HepG2 (cell line): Measurements from ENCODE around the gene NFS1. TPM values are rescaled to one million over a fixed set of nuclear protein-coding genes. Genes with fewer than 3 reads are reported as not detected.

Source experiments
- ATAC-seq: fragments of 200-7000 bp; cut with Tn5 transposase; 3 replicates; pipeline ENCODE4 v1.9.1; 2020; ENCODE audit warnings: mild to moderate bottlenecking, moderate library complexity
- BruUV-seq: library from RNA; stranded (reverse); fragments of 400-500 nt; replicated peaks from 2 replicates; lab custom pipeline; 2021; lab: Mats Ljungman, UMichigan
- CTCF ChIA-PET: fragments of 300-600 bp; formaldehyde crosslinking; extraction: SDS; loops from one replicate; lab custom pipeline; 2021; ENCODE audit warnings: low total read pairs, inconsistent platforms, low intra/inter-chr PET ratio; lab: Yijun Ruan, JAX
- POLR2A ChIA-PET: fragments of 350-600 bp; sonication (Branson Sonifier 250); formaldehyde crosslinking; loops from one replicate; lab custom pipeline; 2020; ENCODE audit warnings: antibody characterized with exemption, inconsistent platforms; lab: Yijun Ruan, JAX
- DNase-seq: peaks from one replicate; pipeline ENCODE4 v3.0.0-alpha.2; 2015; ENCODE audit warnings: low spot score
- FAIRE-seq: peaks from 3 replicates; lab custom pipeline; 2011; peaks lifted over from hg19 to GRCh38; lab: Jason Lieb, UNC
- H2AFZ ChIP-seq: one replicate; pipeline ENCODE4 v1.6.1; 2011; ENCODE audit warnings: low read length, inconsistent platforms
- H3K27ac ChIP-seq: fragments of 300-600 bp; 3 replicates; pipeline ENCODE4 v1.8.0; 2011; ENCODE audit warnings: mixed run types, mild to moderate bottlenecking, mixed read lengths, low read length, inconsistent platforms; ENCODE audit not compliant: insufficient read depth; ENCODE audit errors: extremely low read length
- H3K27me3 ChIP-seq, 2 experiments: fragments of 200-600 bp in 1 of 2; 2 replicates in 1 of 2; 3 replicates in 1 of 2; pipeline versions ENCODE4 v1.6.0 to v1.8.0; 2011; ENCODE audit warnings: low read length in 2 of 2, mild to moderate bottlenecking in 2 of 2, moderate library complexity in 2 of 2, inconsistent platforms in 1 of 2; ENCODE audit not compliant: insufficient read depth in 2 of 2, control insufficient read depth in 1 of 2
- H3K36me3 ChIP-seq, 2 experiments: fragments of 200-600 bp in 1 of 2; replicated peaks in 1 of 2; 2 replicates in 1 of 2; 3 replicates in 1 of 2; pipeline versions ENCODE4 v1.5.1 to v1.8.0; 2011; ENCODE audit warnings: low read length in 2 of 2, inconsistent platforms in 1 of 2; ENCODE audit not compliant: insufficient read depth in 2 of 2, control insufficient read depth in 1 of 2
- H3K4me1 ChIP-seq: 2 replicates; pipeline ENCODE4 v1.5.1; 2012; ENCODE audit warnings: low read length, inconsistent platforms; ENCODE audit not compliant: insufficient read depth
- H3K4me2 ChIP-seq: 2 replicates; pipeline ENCODE4 v1.6.0; 2011; ENCODE audit warnings: low read depth, low read length, inconsistent platforms
- H3K4me3 ChIP-seq, 3 experiments: fragments of 200-600 bp in 1 of 3; sonication (generic), shearing (Covaris generic) in 1 of 3; replicated peaks in 1 of 3; 2 replicates each; pipeline ENCODE4 v1.5.1; 2011 to 2016; ENCODE audit warnings: low read length in 3 of 3, inconsistent platforms in 2 of 3, low read depth in 2 of 3, mild to moderate bottlenecking in 2 of 3, control low read depth in 1 of 3, mixed read lengths in 1 of 3; ENCODE audit not compliant: insufficient read depth in 1 of 3
- H3K79me2 ChIP-seq: one replicate; pipeline ENCODE4 v1.6.1; 2011; ENCODE audit warnings: low read length, inconsistent platforms; ENCODE audit not compliant: insufficient read depth
- H3K9ac ChIP-seq: 2 replicates; pipeline ENCODE4 v1.6.0; 2011; ENCODE audit warnings: mild to moderate bottlenecking, low read depth, low read length, inconsistent platforms; ENCODE audit not compliant: insufficient read depth
- H3K9me3 ChIP-seq: 2 replicates; pipeline ENCODE4 v1.5.1; 2012; ENCODE audit warnings: mild to moderate bottlenecking, low read length
- H4K20me1 ChIP-seq: 2 replicates; pipeline ENCODE4 v1.6.0; 2011; ENCODE audit warnings: inconsistent platforms, mild to moderate bottlenecking, low read length, moderate library complexity; ENCODE audit not compliant: insufficient read depth
- ARID3A ChIP-seq: IDR thresholded peaks from 2 replicates; pipeline ENCODE4 v1.6.1; 2012; ENCODE audit warnings: low read depth, low read length, improper control_type of control experiment
- ATF4 ChIP-seq, 2 experiments: fragments of 450-650 bp in 1 of 2; sonication (generic) in 1 of 2; formaldehyde crosslinking; IDR thresholded peaks; 2 replicates each; pipeline versions ENCODE4 v1.5.0 to v1.8.0; 2020 to 2022; ENCODE audit warnings: mild to moderate bottlenecking in 1 of 2, missing genetic modification reagents in 1 of 2
- ATM ChIP-seq: fragments of 450-650 bp; IDR thresholded peaks from 2 replicates; pipeline ENCODE4 v1.7.1; 2017; ENCODE audit warnings: mild to moderate bottlenecking, borderline replicate concordance
- CREM ChIP-seq, 2 experiments: sonication (generic) in 1 of 2; formaldehyde crosslinking in 1 of 2; IDR thresholded peaks; 2 replicates each; pipeline versions ENCODE4 v1.4.0 to v1.6.1; 2016 to 2020; ENCODE audit warnings: antibody characterized with exemption in 1 of 2, mild to moderate bottlenecking in 1 of 2, missing genetic modification reagents in 1 of 2
- HMG20A ChIP-seq: IDR thresholded peaks from 2 replicates; pipeline ENCODE4 v1.6.1; 2016; ENCODE audit warnings: borderline replicate concordance
- KLF9 ChIP-seq: IDR thresholded peaks from 2 replicates; pipeline ENCODE4 v1.6.1; 2016; ENCODE audit warnings: low read depth
- POLR2AphosphoS2 ChIP-seq: IDR thresholded peaks from 2 replicates; pipeline ENCODE4 v1.6.1; 2011; ENCODE audit warnings: low read depth, low read length, improper control_type of control experiment
- POLR2G ChIP-seq: fragments of 200-400 bp; formaldehyde crosslinking; IDR thresholded peaks from 2 replicates; pipeline ENCODE4 v1.6.1; 2018; ENCODE audit warnings: mild to moderate bottlenecking, low read depth, low read length, moderate library complexity
- RAD21 ChIP-seq: fragments of 450-650 bp; formaldehyde crosslinking; IDR thresholded peaks from 2 replicates; pipeline ENCODE4 v1.5.0; 2020; ENCODE audit warnings: mild to moderate bottlenecking
- YEATS4 ChIP-seq: sonication (generic); formaldehyde crosslinking; IDR thresholded peaks from 2 replicates; pipeline ENCODE4 v1.4.0; 2020; ENCODE audit warnings: missing genetic modification reagents, borderline replicate concordance
- ZNF160 ChIP-seq: sonication (generic); formaldehyde crosslinking; IDR thresholded peaks from 2 replicates; pipeline ENCODE4 v1.8.0; 2022; ENCODE audit warnings: mild to moderate bottlenecking, inconsistent platforms, missing genetic modification reagents
- ZNF318 ChIP-seq: sonication (generic); formaldehyde crosslinking; IDR thresholded peaks from 2 replicates; pipeline ENCODE4 v1.4.0; 2020; ENCODE audit warnings: mild to moderate bottlenecking, missing genetic modification reagents
- ZNF790 ChIP-seq: sonication (generic); formaldehyde crosslinking; IDR thresholded peaks from 2 replicates; pipeline ENCODE4 v1.8.0; 2022; ENCODE audit warnings: missing genetic modification reagents, mild to moderate bottlenecking, borderline replicate concordance
- in situ Hi-C: cut with HindIII; loops from 2 replicates; pipeline ENCODE4 v1.10.0; 2017; ENCODE audit warnings: low pct_unique_long_range_greater_than_20kb; ENCODE audit not compliant: extremely low pct_ligation_motif_present
- intact Hi-C: fragments of 100-400 bp; cut with micrococcal nuclease; formaldehyde crosslinking; loops from one replicate; pipeline ENCODE4 v1.10.0; 2022; ENCODE audit not compliant: unreplicated experiment
- polyA plus RNA-seq, 8 experiments: library from polyadenylated mRNA; depleted of rRNA in 3 of 8; stranded (reverse) in 7 of 8; unstranded in 1 of 8; fragments of >200 nt; fragmentation: Illumina TruSeq in 4 of 8; extraction: Trizol in 4 of 8; gene quantifications; 2 replicates each; pipeline versions ENCODE4 v1.2.1 to v1.2.3, GENCODE V29; 2011 to 2016; ENCODE audit warnings: low read depth in 4 of 8, missing spikeins in 1 of 8, mixed read lengths in 1 of 8; ENCODE audit not compliant: insufficient read depth in 1 of 8
- total RNA-seq, 5 experiments: library from RNA; depleted of rRNA; stranded (reverse); fragments of >200 nt; fragmentation: Illumina TruSeq; extraction: Trizol; gene quantifications; 2 replicates each; pipeline ENCODE4 v1.2.3, GENCODE V29; 2016; ENCODE audit warnings: low read depth in 1 of 5

NFS1 gene
- total and polyA plus RNA-seq, 2 of the 13 experiments (the other 11 are each of a cell fraction or from before 2014, with no cell fraction given), result 65.9 to 88.1 TPM

- H3K9ac ChIP-seq, result no peak overlapping the region
- DNase-seq, result no peak
- peaks cover 100% of the 10 kb centered on the region for H4K20me1 ChIP-seq
- in situ Hi-C loops (no loop called here), intact Hi-C loops (no loop called here)
- peak; percentile 2; the same call in 1 of the 3 replicates for ATAC-seq
- POLR2A ChIA-PET, result interaction anchor here (1.2 to 9.2 kb wide), 5 partner anchors 6 to 31 kb away, joined by 3 to 211 read pairs (median 12); partner anchors contain the start of gene RBM39
- CTCF ChIA-PET, result no interaction called here
- no peak for FAIRE-seq
- peak overlapping the region; percentile 18 for H3K4me2 ChIP-seq
- no peak overlapping the region for H2AFZ ChIP-seq
- no peak overlapping the region for H3K27ac ChIP-seq
- BruUV-seq, result no TSS peak
- H3K4me1 ChIP-seq, result peaks cover 88% of the 10 kb centered on the region
- no peaks in the 10 kb centered on the region for H3K9me3 ChIP-seq
- H3K36me3 ChIP-seq, result peaks cover 46 to 91% of the 10 kb centered on the region in 2 experiments
- H3K4me3 ChIP-seq, result no peak overlapping the region
- no peaks in the 10 kb centered on the region for H3K27me3 ChIP-seq
- peaks cover 99% of the 10 kb centered on the region for H3K79me2 ChIP-seq
- TF ChIP-seq ATF4 (CRISPR knock-in tag; IDR thresholded peaks at IDR 0.05) (peak in 1 of 2 experiments; percentile 6; a peak in 1 of 4 replicates), POLR2AphosphoS2 (peak; percentile 48; the same call in 1 of the 2 replicates), CREM (IDR thresholded peaks at IDR 0.05) (0 out of 2 replicates have a peak, but pooled peaks have one; percentile 12), CREM (CRISPR knock-in tag; IDR thresholded peaks at IDR 0.05) (no peak), HMG20A (CRISPR knock-in tag) (no peak), RAD21 (CRISPR knock-in tag) (peak; percentile 30; the same call in 1 of the 2 replicates), ZNF160 (no peak), ZNF318 (CRISPR knock-in tag) (no peak), ATM (no peak), ARID3A (no peak; the same call in 1 of the 2 replicates), KLF9 (CRISPR knock-in tag) (0 out of 2 replicates have a peak, but pooled peaks have one; percentile 25), YEATS4 (no peak), ZNF790 (CRISPR knock-in tag) (no peak), POLR2G (peak; percentile 42; the same call in 1 of the 2 replicates)
Observed at GRCh38 chr20:35734374-35734773, 35.2 kb upstream of the NFS1 start.
